Measurements from ENCODE around the gene MAGI2.

MAGI2 gene

GRCh38 chr7:78367280-78367773 lies 1086.1 kb downstream of the MAGI2 start:
- H3K27me3 ChIP-seq (ENCODE audit: insufficient read depth, low read length, poor library complexity) = no peaks in the 10 kb centered on the region
- H3K9me3 ChIP-seq (ENCODE audit: insufficient read depth, low read length, severe bottlenecking) = no peaks in the 10 kb centered on the region
- no peak overlapping the region for H3K9ac ChIP-seq (ENCODE audit: low read depth, low read length)
- no peaks in the 10 kb centered on the region for H3K79me2 ChIP-seq (ENCODE audit: insufficient read depth, low read length)
- ATAC-seq (ENCODE audit: insufficient read depth, low read depth) = no peak
- H2AFZ ChIP-seq (ENCODE audit: low read depth, low read length) = no peak overlapping the region
- H3K4me1 ChIP-seq (ENCODE audit: insufficient read depth, low read length) = no peaks in the 10 kb centered on the region
- DNase-seq = no peak
- H3K4me3 ChIP-seq (ENCODE audit: low read depth in 1 of 2, low read length in 2 of 2) = no peak overlapping the region
- TF ChIP-seq CTCF (IDR thresholded peaks at IDR 0.05; ENCODE audit: borderline replicate concordance, extremely low read depth, low read length, poor library complexity, severe bottlenecking) (no peak), EZH2 (IDR thresholded peaks at IDR 0.05; ENCODE audit: borderline replicate concordance, low read depth, low read length, severe bottlenecking) (no peak)
- no peak overlapping the region for H3K27ac ChIP-seq (ENCODE audit: low read length)
- H3K4me2 ChIP-seq (ENCODE audit: insufficient read depth, low read length) = no peak overlapping the region
- no peaks in the 10 kb centered on the region for H3K36me3 ChIP-seq (ENCODE audit: insufficient read depth, low read length)
- no peaks in the 10 kb centered on the region for H4K20me1 ChIP-seq (ENCODE audit: insufficient read depth, low read length)

- Histone ChIP-seq H2AFZ (ENCODE audit: low read depth, low read length) (no peak overlapping the region), H3K27me3 (ENCODE audit: insufficient read depth, low read length, poor library complexity) (no peaks in the 10 kb centered on the region), H3K79me2 (ENCODE audit: insufficient read depth, low read length) (no peaks in the 10 kb centered on the region), H3K27ac (ENCODE audit: low read length) (no peak overlapping the region), H3K4me3 (ENCODE audit: low read depth in 1 of 2, low read length in 2 of 2) (no peak overlapping the region), H3K4me1 (ENCODE audit: insufficient read depth, low read length) (no peaks in the 10 kb centered on the region), H3K4me2 (ENCODE audit: insufficient read depth, low read length) (no peak overlapping the region), H3K9ac (ENCODE audit: low read depth, low read length) (no peak overlapping the region), H4K20me1 (ENCODE audit: insufficient read depth, low read length) (no peaks in the 10 kb centered on the region), H3K36me3 (ENCODE audit: insufficient read depth, low read length) (no peaks in the 10 kb centered on the region), H3K9me3 (ENCODE audit: insufficient read depth, low read length, severe bottlenecking) (no peaks in the 10 kb centered on the region)
- DNase-seq (no peak), ATAC-seq (ENCODE audit: insufficient read depth, low read depth) (no peak)
- no peak for TF ChIP-seq CTCF (IDR thresholded peaks at IDR 0.05; ENCODE audit: borderline replicate concordance, extremely low read depth, low read length, poor library complexity, severe bottlenecking)
- no peak for TF ChIP-seq EZH2 (IDR thresholded peaks at IDR 0.05; ENCODE audit: borderline replicate concordance, low read depth, low read length, severe bottlenecking)
These were observed 1089.6 kb downstream of the MAGI2 start for GRCh38 chr7:78363866-78364265.

GRCh38 chr7:78359836-78360235 lies 1093.6 kb downstream of the MAGI2 start:
- DNase-seq (no peak), ATAC-seq (ENCODE audit: insufficient read depth, low read depth) (no peak)
- no peaks in the 10 kb centered on the region for H4K20me1 ChIP-seq (ENCODE audit: insufficient read depth, low read length)
- peaks cover 3% of the 10 kb centered on the region for H3K27me3 ChIP-seq (ENCODE audit: insufficient read depth, low read length, poor library complexity)
- no peak overlapping the region for H3K4me2 ChIP-seq (ENCODE audit: insufficient read depth, low read length)
- H3K27ac ChIP-seq (ENCODE audit: low read length) = no peak overlapping the region
- no peaks in the 10 kb centered on the region for H3K36me3 ChIP-seq (ENCODE audit: insufficient read depth, low read length)
- no peak for TF ChIP-seq EZH2 (IDR thresholded peaks at IDR 0.05; ENCODE audit: borderline replicate concordance, low read depth, low read length, severe bottlenecking)
- no peak for TF ChIP-seq CTCF (IDR thresholded peaks at IDR 0.05; ENCODE audit: borderline replicate concordance, extremely low read depth, low read length, poor library complexity, severe bottlenecking)
- H3K9me3 ChIP-seq (ENCODE audit: insufficient read depth, low read length, severe bottlenecking) = no peaks in the 10 kb centered on the region
- H3K4me1 ChIP-seq (ENCODE audit: insufficient read depth, low read length) = no peaks in the 10 kb centered on the region
- no peaks in the 10 kb centered on the region for H3K79me2 ChIP-seq (ENCODE audit: insufficient read depth, low read length)
- H2AFZ ChIP-seq (ENCODE audit: low read depth, low read length) = no peak overlapping the region
- no peak overlapping the region for H3K9ac ChIP-seq (ENCODE audit: low read depth, low read length)
- H3K4me3 ChIP-seq (ENCODE audit: low read depth in 1 of 2, low read length in 2 of 2) = no peak overlapping the region

- Histone ChIP-seq H2AFZ (ENCODE audit: low read depth, low read length) (no peak overlapping the region), H4K20me1 (ENCODE audit: insufficient read depth, low read length) (no peaks in the 10 kb centered on the region), H3K36me3 (ENCODE audit: insufficient read depth, low read length) (no peaks in the 10 kb centered on the region), H3K27ac (ENCODE audit: low read length) (no peak overlapping the region), H3K27me3 (ENCODE audit: insufficient read depth, low read length, poor library complexity) (peaks cover 3% of the 10 kb centered on the region), H3K79me2 (ENCODE audit: insufficient read depth, low read length) (no peaks in the 10 kb centered on the region), H3K4me2 (ENCODE audit: insufficient read depth, low read length) (no peak overlapping the region), H3K4me3 (ENCODE audit: low read depth in 1 of 2, low read length in 2 of 2) (no peak overlapping the region), H3K9me3 (ENCODE audit: insufficient read depth, low read length, severe bottlenecking) (no peaks in the 10 kb centered on the region), H3K4me1 (ENCODE audit: insufficient read depth, low read length) (no peaks in the 10 kb centered on the region), H3K9ac (ENCODE audit: low read depth, low read length) (no peak overlapping the region)
- ATAC-seq (ENCODE audit: insufficient read depth, low read depth) = no peak
- DNase-seq = no peak
- TF ChIP-seq EZH2 (IDR thresholded peaks at IDR 0.05; ENCODE audit: borderline replicate concordance, low read depth, low read length, severe bottlenecking) = no peak
- TF ChIP-seq CTCF (IDR thresholded peaks at IDR 0.05; ENCODE audit: borderline replicate concordance, extremely low read depth, low read length, poor library complexity, severe bottlenecking) = no peak
These were observed 1095.8 kb downstream of the MAGI2 start for GRCh38 chr7:78357709-78358108.

Data from DND-41 (cell line).